ENCODE results near the gene FREY1.
"Not testable (repeated sequence)": the region's sequence is repeated elsewhere in the genome, so short reads cannot be mapped to it uniquely, and the experiment has no call there.

FREY1 gene

GRCh38 chr11:45915446-45915845, 8.4 kb upstream of the FREY1 start:
- DNase-seq (ENCODE audit: low read depth in 2 of 2, low spot score in 1 of 2), result no peak

DNA sequence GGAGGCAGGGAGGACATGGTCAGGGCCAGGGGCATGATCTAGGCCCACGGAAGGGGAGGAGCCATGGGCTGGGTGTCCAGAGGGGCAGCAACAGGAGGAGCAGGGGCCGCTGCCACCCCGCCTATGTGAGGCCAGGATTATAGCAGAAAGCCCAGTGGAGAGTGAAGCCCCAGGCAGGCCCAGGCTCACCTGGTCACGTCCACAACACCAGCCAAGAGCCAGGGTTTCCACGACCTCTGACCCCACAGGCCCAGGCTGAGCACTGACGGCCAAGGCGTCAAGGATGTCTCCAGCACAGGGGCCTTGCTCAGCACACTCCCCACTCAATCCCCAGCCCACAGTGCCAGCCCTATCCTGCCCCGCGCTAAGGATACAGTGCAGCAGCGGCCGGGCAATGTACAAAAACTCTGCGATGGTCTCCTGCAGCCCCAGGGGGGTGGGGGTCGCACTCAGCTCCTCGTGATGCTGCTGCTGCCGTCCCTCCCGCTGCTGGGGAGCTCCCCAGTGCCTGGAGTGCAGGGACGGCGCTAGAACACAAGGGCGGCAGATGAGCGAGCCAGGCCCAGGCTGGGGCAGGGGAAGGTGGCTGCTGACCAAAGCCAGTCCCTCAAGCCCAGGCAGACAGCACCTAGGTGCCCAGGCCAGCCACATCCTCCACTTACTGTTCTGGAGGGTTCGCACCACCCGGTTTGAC, 7.0 kb upstream of the FREY1 start:
- DNase-seq (ENCODE audit: low read depth in 2 of 2, low spot score in 1 of 2), result no peak

GRCh38 chr11:45913514-45913913, 6.4 kb upstream of the FREY1 start:
- DNase-seq (ENCODE audit: low read depth in 2 of 2, low spot score in 1 of 2), result no peak

- no peak for DNase-seq (ENCODE audit: low read depth in 2 of 2, low spot score in 1 of 2)
Measured at GRCh38 chr11:45910623-45911022, 3.6 kb upstream of the FREY1 start.

- no peak for DNase-seq (ENCODE audit: low read depth in 2 of 2, low spot score in 1 of 2)
Measured at GRCh38 chr11:45909594-45910475, 2.8 kb upstream of the FREY1 start.

GRCh38 chr11:45907911-45908370, 870 bp upstream of the FREY1 start:
- no peak for DNase-seq (ENCODE audit: low read depth in 2 of 2, low spot score in 1 of 2)

GRCh38 chr11:45906096-45906682, 882 bp downstream of the FREY1 start:
- no peak for DNase-seq (ENCODE audit: low read depth in 2 of 2, low spot score in 1 of 2)

- not testable (repeated sequence) for DNase-seq (ENCODE audit: low read depth in 2 of 2, low spot score in 1 of 2)
Measured at GRCh38 chr11:45905576-45905975, 1.5 kb downstream of the FREY1 start.

DNA sequence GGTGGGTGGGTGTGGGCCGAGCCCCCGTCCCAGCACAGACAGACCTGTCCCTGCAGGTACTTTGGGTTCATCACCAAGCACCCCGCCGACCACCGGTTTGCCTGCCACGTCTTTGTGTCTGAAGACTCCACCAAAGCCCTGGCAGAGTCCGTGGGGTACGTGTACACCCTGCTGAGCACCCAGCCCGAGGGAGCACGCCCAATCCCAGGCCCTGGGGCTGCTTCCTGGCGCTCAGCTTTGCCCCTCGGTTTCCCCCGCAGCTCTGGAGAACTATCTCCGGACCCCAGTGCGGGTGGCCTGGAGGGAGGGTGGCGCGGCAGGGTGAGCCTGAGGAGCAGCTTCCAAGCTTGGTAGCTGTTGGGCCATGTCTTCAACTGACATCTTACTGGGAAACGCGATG, 2.0 kb downstream of the FREY1 start:
- no peak for DNase-seq (ENCODE audit: low read depth in 2 of 2, low spot score in 1 of 2)

DNA sequence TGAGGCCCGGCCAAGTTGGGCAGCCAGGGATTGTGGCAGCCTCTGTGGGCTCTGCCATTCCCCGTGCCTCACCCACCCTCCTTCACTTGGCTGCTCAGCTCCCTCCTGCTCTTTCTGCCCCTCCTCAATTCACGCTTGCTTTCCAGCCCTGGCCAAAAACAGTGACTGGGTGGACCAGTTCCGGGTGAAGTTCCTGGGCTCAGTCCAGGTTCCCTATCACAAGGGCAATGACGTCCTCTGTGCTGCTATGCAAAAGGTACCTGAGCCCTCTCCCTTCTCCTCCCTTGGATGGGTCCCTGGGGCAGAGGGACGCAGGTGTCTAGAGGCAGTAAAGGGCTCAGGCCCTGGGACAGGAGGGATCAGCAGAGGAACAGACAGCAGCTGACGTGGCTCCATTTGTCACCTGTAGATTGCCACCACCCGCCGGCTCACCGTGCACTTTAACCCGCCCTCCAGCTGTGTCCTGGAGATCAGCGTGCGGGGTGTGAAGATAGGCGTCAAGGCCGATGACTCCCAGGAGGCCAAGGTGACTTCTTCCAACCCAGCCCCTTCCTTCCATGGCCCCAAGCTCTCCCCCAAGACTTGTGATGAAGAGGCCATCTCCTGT, 2.7 kb downstream of the FREY1 start:
- DNase-seq (ENCODE audit: low read depth in 2 of 2, low spot score in 1 of 2), result no peak

- no peak for DNase-seq (ENCODE audit: low read depth in 2 of 2, low spot score in 1 of 2)
Measured at GRCh38 chr11:45902452-45903380, 4.4 kb downstream of the FREY1 start.

DNA sequence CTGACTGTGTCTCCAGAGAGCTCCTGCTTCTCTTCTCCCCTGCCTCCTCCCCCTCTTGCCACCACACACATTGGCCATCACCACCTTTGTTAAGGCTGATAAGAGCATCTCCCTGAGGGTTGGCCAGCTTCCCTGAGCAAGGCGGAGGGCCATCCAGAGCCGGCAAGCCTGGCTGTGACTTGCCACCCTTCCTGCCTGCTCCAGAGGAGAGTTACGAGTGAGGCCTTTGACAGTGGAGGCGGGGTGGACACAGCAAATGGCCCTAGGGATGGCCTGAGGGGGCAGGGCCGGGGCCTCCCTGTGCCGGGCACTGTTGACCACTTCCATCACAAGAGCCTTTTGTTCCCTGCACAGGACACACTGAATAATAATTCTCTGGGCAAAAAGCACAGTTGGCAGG, 5.4 kb downstream of the FREY1 start:
- DNase-seq (ENCODE audit: low read depth in 2 of 2, low spot score in 1 of 2), result no peak

DNA sequence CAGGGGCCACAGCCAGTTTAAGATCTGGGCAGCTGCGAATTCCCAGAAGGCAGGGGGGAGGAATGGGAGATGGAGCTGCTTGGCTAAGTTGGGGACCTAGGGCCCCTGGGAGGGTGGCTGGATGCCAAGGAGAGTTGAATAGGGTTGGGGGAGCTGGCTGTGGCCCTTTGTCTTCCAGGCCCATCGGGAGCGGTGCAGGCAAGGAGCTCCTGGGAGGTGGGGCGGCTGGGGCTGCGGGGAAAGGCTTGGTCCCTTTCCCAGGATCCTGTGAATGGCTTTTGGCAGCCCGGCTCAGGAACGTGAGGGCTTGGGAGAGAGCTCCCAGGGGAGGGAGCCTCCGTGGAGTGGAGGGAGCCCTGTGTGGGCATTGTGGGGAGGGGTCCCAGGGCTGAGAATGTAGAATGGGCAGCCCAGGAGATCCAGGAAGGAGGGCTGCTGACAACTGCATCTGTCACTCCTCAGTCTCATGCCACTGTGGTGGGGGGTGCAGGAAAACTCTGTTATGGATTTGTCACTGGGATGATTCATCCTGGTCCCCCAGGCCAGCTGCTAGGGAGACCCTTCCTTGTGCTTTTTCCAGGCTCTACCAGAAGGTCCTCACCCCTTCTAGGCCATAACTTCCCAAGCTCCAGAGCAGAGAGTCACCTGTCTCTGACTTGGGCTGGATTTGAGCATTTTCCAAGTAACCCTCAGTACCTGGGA, 6.0 kb downstream of the FREY1 start:
- DNase-seq (ENCODE audit: low read depth in 2 of 2, low spot score in 1 of 2), result no peak

DNA sequence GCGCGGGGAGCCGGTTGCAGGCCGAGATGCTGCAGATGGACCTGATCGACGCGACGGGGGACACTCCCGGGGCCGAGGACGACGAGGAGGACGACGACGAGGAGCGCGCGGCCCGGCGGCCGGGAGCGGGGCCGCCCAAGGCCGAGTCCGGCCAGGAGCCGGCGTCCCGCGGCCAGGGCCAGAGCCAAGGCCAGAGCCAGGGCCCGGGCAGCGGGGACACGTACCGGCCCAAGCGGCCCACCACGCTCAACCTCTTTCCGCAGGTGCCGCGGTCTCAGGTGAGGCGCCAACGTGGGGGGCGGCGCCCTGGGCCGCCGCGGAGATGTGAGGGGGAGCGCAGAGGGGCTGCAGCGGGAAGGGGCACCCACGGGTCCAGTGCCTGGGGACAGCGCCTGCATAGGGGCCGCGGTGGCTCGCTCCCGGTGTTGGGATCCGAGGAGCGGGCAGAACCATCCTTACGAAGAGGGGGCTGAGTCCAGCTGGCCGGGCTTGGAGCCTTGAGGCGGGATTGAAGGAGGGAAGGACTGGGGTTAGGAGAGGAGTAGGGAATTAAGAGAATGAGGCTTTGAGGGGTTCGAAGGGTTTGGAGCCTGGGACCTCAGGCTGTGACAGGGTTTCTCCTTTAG, 6.8 kb downstream of the FREY1 start:
- DNase-seq (ENCODE audit: low read depth in 2 of 2, low spot score in 1 of 2), result not testable (repeated sequence)

DNA sequence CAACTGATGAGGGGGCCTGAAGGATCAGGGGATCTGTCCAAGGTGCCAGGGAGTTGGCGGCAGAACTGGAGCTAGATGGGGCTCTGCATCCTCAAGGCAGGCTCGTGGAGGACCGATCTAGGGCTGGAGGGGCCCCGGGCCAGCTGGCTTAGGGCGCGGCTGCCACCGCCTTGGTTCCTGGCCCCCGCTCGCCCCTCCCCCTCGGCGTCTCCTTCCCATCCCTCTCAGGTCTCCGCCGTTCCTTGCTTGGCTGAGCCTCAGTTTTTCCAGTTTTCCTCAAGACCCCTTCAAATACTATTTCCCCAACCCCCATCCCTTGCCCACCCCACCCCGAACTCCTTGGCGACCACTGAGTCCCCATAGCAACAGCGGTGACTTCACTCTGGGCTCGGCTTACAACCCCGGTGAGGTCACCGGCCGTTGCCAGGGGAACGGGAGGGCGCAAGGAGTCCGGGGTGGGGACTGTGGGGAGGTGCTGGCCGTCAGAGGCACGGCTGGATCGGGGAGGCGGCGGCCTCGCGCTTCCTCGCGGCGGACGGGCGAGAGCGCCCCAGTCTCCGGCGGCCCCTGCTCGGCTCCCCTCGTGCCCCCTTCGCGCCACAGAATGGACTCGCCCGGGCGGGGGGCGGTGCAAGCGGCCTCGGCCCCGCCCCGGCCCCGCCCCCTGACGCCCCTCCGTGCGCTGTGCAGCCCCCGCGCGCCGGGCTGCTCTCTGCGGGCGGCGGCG, 7.5 kb downstream of the FREY1 start:
- peak in 1 of 2 donors; percentile 47 for DNase-seq (ENCODE audit: low read depth in 2 of 2, low spot score in 1 of 2)

- no peak for DNase-seq (ENCODE audit: low read depth in 2 of 2, low spot score in 1 of 2)
Measured at GRCh38 chr11:45899086-45899447, 8.0 kb downstream of the FREY1 start.

GRCh38 chr11:45897556-45897955, 9.5 kb downstream of the FREY1 start:
- no peak for DNase-seq (ENCODE audit: low read depth in 2 of 2, low spot score in 1 of 2)

- no peak for DNase-seq (ENCODE audit: low read depth in 2 of 2, low spot score in 1 of 2)
Measured at GRCh38 chr11:45896422-45896984, 10.6 kb downstream of the FREY1 start.

Measured in stimulated activated CD8-positive, alpha-beta memory T cell treated with anti-CD3 and anti-CD28 coated beads, Interleukin-4, amount 100 ng/mL, for 4 hours (primary cell).